H1 (cell line): ENCODE measurements around the gene NOXRED1. TPM values are rescaled to one million over a fixed set of nuclear protein-coding genes. Genes with fewer than 3 reads are reported as not detected.
A peak's percentile ranks its signal among the peaks of the same experiment; 100 is the strongest.

Source experiments
- CTCF ChIP-seq, 3 experiments: IDR thresholded peaks; 1 replicate in 2 of 3; 2 replicates in 1 of 3; pipeline versions ENCODE4 v1.5.1 to v1.6.1; 2011; ENCODE audit warnings: low read length in 3 of 3, mild to moderate bottlenecking in 3 of 3, inconsistent platforms in 2 of 3, low read depth in 1 of 3, moderate library complexity in 1 of 3; ENCODE audit not compliant: insufficient read depth in 1 of 3; ENCODE audit errors: control extremely low read depth in 1 of 3
- EZH2 ChIP-seq: fragments of 200-600 bp; sonication (generic); IDR thresholded peaks from 2 replicates; pipeline ENCODE4 v1.7.1; 2012; ENCODE audit warnings: low read depth, mild to moderate bottlenecking, moderate library complexity, low read length, inconsistent platforms; ENCODE audit not compliant: severe bottlenecking
- JUND ChIP-seq: IDR thresholded peaks from 2 replicates; pipeline ENCODE4 v1.6.1; 2011; ENCODE audit warnings: mild to moderate bottlenecking, improper control_type of control experiment, low read length
- KDM5A ChIP-seq: fragments of 200-600 bp; IDR thresholded peaks from 2 replicates; pipeline ENCODE4 v1.7.1; 2012; ENCODE audit warnings: mild to moderate bottlenecking, low read length, inconsistent platforms, mixed read lengths
- MAFK ChIP-seq: IDR thresholded peaks from 2 replicates; pipeline ENCODE4 v1.6.1; 2012; ENCODE audit warnings: low read depth, mild to moderate bottlenecking, improper control_type of control experiment, low read length
- NRF1 ChIP-seq: IDR thresholded peaks from 2 replicates; pipeline ENCODE4 v1.6.1; 2011; ENCODE audit warnings: mild to moderate bottlenecking, low read depth, low read length, improper control_type of control experiment
- RBBP5 ChIP-seq: IDR thresholded peaks from 2 replicates; pipeline ENCODE4 v1.7.1; 2012; ENCODE audit warnings: low read depth, mild to moderate bottlenecking, inconsistent platforms, low read length, moderate library complexity, borderline replicate concordance
- RXRA ChIP-seq: IDR thresholded peaks from 2 replicates; pipeline ENCODE4 v1.6.1; 2011; ENCODE audit warnings: low read depth, mild to moderate bottlenecking, low read length, moderate library complexity; ENCODE audit not compliant: insufficient read depth
- SIN3A ChIP-seq, 2 experiments: IDR thresholded peaks in 1 of 2; conservative IDR thresholded peaks in 1 of 2; 2 replicates each; pipeline ENCODE4 v1.6.1; 2011 to 2012; ENCODE audit warnings: low read length in 2 of 2, improper control_type of control experiment in 1 of 2, low read depth in 1 of 2, mild to moderate bottlenecking in 1 of 2
- SIRT6 ChIP-seq: IDR thresholded peaks from one replicate; pipeline ENCODE4 v1.7.1; 2012; ENCODE audit warnings: low read length, inconsistent platforms
- SP1 ChIP-seq: IDR thresholded peaks from 2 replicates; pipeline ENCODE4 v1.6.1; 2011; ENCODE audit warnings: low read depth, low read length
- SP4 ChIP-seq: IDR thresholded peaks from 2 replicates; pipeline ENCODE4 v1.6.1; 2012; ENCODE audit warnings: low read length, inconsistent platforms
- TAF7 ChIP-seq: optimal IDR thresholded peaks from 2 replicates; pipeline ENCODE3; 2011; ENCODE audit warnings: low read depth, mild to moderate bottlenecking, inconsistent platforms, low read length, moderate library complexity, borderline replicate concordance
- TBP ChIP-seq: IDR thresholded peaks from 2 replicates; pipeline ENCODE4 v1.6.1; 2011; ENCODE audit warnings: low read depth, low read length, improper control_type of control experiment
- polyA plus RNA-seq, 7 experiments: library from polyadenylated mRNA; depleted of rRNA in 3 of 7; stranded (reverse) in 5 of 7; unstranded in 2 of 7; fragments of >200 nt in 5 of 7; fragments of 200-250 nt in 2 of 7; gene quantifications; 1 replicate in 5 of 7; 2 replicates in 1 of 7; 4 replicates in 1 of 7; pipeline versions ENCODE4 v1.2.1 to v1.2.3, GENCODE V29; 2011 to 2013; ENCODE audit warnings: missing spikeins in 2 of 7, mixed read lengths in 2 of 7
- total RNA-seq: library from RNA; stranded (reverse); fragmentation: NEBNext Ultra II Directional; extraction: Animal tissue kit (Norgen Biotek cat#: 25700); gene quantifications from 2 replicates; pipeline ENCODE4 v1.2.1, GENCODE V29; 2021
- TF ChIP-seq, protein P1 (sequence below): IDR thresholded peaks from 2 replicates; pipeline ENCODE4 v1.6.1; 2011; ENCODE audit warnings: low read depth, mild to moderate bottlenecking, low read length; ENCODE audit not compliant: insufficient read depth
- TF ChIP-seq, protein P2 (sequence below): IDR thresholded peaks from 2 replicates; pipeline ENCODE4 v1.6.1; 2012; ENCODE audit warnings: inconsistent platforms

NOXRED1 gene
- total and polyA plus RNA-seq, 2 of the 8 experiments (the other 6 are each of a cell fraction or from before 2014, with no cell fraction given) = 0.23 to 0.48 TPM

DNA sequence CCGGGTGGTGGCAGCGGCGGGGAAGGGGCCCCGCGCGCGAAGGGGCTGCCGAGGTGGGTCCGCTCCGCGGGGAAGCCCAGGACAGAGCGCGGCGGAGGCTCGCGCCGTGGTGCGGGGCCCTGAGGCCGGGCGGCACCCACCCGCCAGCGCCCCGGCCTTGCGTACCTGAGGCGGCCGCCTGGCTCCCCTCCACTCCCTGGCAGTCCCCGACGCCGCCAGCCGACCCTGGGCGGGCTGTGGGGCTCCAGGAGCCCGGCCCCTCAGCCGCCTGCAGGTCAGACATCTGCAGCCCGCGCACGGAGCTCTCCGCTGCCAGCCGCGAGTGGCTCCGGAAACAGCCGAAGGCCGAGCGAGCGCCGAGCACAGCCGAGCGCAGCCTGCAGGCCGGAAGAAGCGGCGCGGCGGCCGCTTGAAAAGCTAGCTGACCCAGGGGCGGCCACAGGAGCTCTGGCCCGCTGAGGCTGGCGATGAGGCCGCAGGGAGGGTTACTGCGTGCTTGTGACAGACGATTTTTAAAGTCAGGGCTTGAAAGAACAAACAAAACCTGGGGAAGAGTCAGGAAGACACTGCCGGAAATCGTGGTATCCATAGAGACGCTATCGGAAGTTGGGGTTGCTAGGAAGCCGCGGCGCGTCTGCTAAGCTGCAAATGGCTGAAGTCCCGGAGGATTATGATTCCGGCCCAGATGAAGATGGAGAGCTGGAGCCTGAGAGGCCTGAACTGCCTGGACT lies 46.4 kb downstream of the NOXRED1 start, which contains the start of the genes SAMD15 and TMED8 (continued):
- TF ChIP-seq SIRT6 (no peak), TAF7 (no peak), JUND (no peak), CTCF (IDR thresholded peaks at IDR 0.05; ENCODE audit: control extremely low read depth in 1 of 3, insufficient read depth in 1 of 3, low read depth in 1 of 3, low read length in 3 of 3) (peak in 2 of 3 experiments; percentile 6 to 21; a peak in 2 of 4 replicates), EZH2 (no peak), KDM5A (no peak), TBP (0 out of 2 replicates have a peak, but pooled peaks have one; percentile 31), NRF1 (no peak), SP1 (no peak), RXRA (no peak), SP4 (no peak), RBBP5 (peak; percentile 56; the same call in 1 of the 2 replicates), MAFK (no peak), SIN3A (conservative IDR thresholded peaks at IDR 0.05 in 1 of 2, IDR thresholded peaks at IDR 0.05 in 1 of 2; ENCODE audit: low read depth in 1 of 2, low read length in 2 of 2) (peak; percentile 95 to 96)
- TF ChIP-seq, protein P1, sequence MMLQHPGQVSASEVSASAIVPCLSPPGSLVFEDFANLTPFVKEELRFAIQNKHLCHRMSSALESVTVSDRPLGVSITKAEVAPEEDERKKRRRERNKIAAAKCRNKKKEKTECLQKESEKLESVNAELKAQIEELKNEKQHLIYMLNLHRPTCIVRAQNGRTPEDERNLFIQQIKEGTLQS = no peak
- TF ChIP-seq, protein P2, sequence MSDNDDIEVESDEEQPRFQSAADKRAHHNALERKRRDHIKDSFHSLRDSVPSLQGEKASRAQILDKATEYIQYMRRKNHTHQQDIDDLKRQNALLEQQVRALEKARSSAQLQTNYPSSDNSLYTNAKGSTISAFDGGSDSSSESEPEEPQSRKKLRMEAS = 0 out of 2 replicates have a peak, but pooled peaks have one; percentile 14
